ACHN (cell line): Measurements from ENCODE around the gene ACR.

Experiments used
- DNase-seq: peaks from one replicate; pipeline ENCODE4 v3.0.0-alpha.2; 2015
- in situ Hi-C: cut with HindIII; loops from 2 replicates; pipeline ENCODE4 v1.10.0; 2017; ENCODE audit warnings: low sequenced_read_pairs, low pct_ligation_motif_present, low pct_unique_long_range_greater_than_20kb

ACR gene

GRCh38 chr22:50737728-50738648, at the start of gene ACR:
Gene ACR (plus strand): TSS chr22:50738204. CDS start chr22:50738236, 32 bp downstream.
- in situ Hi-C loops, result no loop called here
- DNase-seq, result no peak

- in situ Hi-C loops, result no loop called here
- no peak for DNase-seq
Measured at GRCh38 chr22:50688448-50688847, 49.6 kb upstream of the ACR start.

- in situ Hi-C loops, result no loop called here
- DNase-seq, result peak; percentile 47
Measured at GRCh38 chr22:50691521-50691920, 46.5 kb upstream of the ACR start.

GRCh38 chr22:50693462-50693861, 44.5 kb upstream of the ACR start:
- DNase-seq, result no peak
- in situ Hi-C loops, result no loop called here

GRCh38 chr22:50694099-50694605, 43.9 kb upstream of the ACR start:
- in situ Hi-C loops, result no loop called here
- no peak for DNase-seq

GRCh38 chr22:50694766-50695420, 43.1 kb upstream of the ACR start:
- in situ Hi-C loops, result no loop called here
- DNase-seq, result no peak

GRCh38 chr22:50695421-50696250, 42.4 kb upstream of the ACR start:
- in situ Hi-C loops, result no loop called here

GRCh38 chr22:50696251-50696798, 41.7 kb upstream of the ACR start:
- DNase-seq, result no peak
- in situ Hi-C loops, result no loop called here

More at GRCh38 chr22:50695421-50696250, 42.4 kb upstream of the ACR start:
- DNase-seq, result no peak

- in situ Hi-C loops, result no loop called here
- DNase-seq, result no peak
Measured at GRCh38 chr22:50696799-50697561, 41.0 kb upstream of the ACR start.

- in situ Hi-C loops, result no loop called here
- no peak for DNase-seq
Measured at GRCh38 chr22:50697667-50698506, 40.1 kb upstream of the ACR start.

GRCh38 chr22:50698546-50698945, 39.5 kb upstream of the ACR start:
- in situ Hi-C loops, result no loop called here
- no peak for DNase-seq

GRCh38 chr22:50699001-50699755, 38.8 kb upstream of the ACR start:
- in situ Hi-C loops, result no loop called here

GRCh38 chr22:50699756-50700386, 38.1 kb upstream of the ACR start:
- in situ Hi-C loops, result no loop called here
- no peak for DNase-seq

More at GRCh38 chr22:50699001-50699755, 38.8 kb upstream of the ACR start:
- no peak for DNase-seq

- DNase-seq, result no peak
- in situ Hi-C loops, result no loop called here
Measured at GRCh38 chr22:50700387-50701075, 37.5 kb upstream of the ACR start.

GRCh38 chr22:50701076-50701419, 37.0 kb upstream of the ACR start:
- no peak for DNase-seq
- in situ Hi-C loops, result no loop called here
